ACC112 (cell line): ENCODE data around the gene MAB21L4.

ENCODE experiments used
- H2AFZ ChIP-seq: fragments of 200-600 bp; sonication (generic); one replicate; pipeline ENCODE4 v1.6.0; 2017; ENCODE audit warnings: antibody characterized with exemption, low read length; ENCODE audit not compliant: unreplicated experiment
- H3K27ac ChIP-seq: fragments of 200-600 bp; sonication (generic); 2 replicates; pipeline ENCODE4 v1.5.1; 2014; ENCODE audit warnings: low read depth, mild to moderate bottlenecking, antibody characterized with exemption, low read length, moderate library complexity
- H3K27me3 ChIP-seq: fragments of 200-600 bp; sonication (generic); 2 replicates; pipeline ENCODE4 v1.6.1; 2014; ENCODE audit warnings: mild to moderate bottlenecking, antibody characterized with exemption, low read length, moderate library complexity, mixed read lengths; ENCODE audit not compliant: insufficient read depth
- H3K36me3 ChIP-seq: fragments of 200-600 bp; sonication (generic); 2 replicates; pipeline ENCODE4 v1.6.1; 2016; ENCODE audit warnings: mild to moderate bottlenecking, antibody characterized with exemption, low read length, moderate library complexity, mixed read lengths; ENCODE audit not compliant: insufficient read depth
- H3K4me1 ChIP-seq: fragments of 200-600 bp; sonication (generic); one replicate; pipeline ENCODE4 v1.6.1; 2016; ENCODE audit warnings: low read length, mixed read lengths; ENCODE audit not compliant: insufficient read depth, unreplicated experiment, control insufficient read depth
- H3K4me3 ChIP-seq: fragments of 200-600 bp; sonication (generic); 2 replicates; pipeline ENCODE4 v1.5.1; 2014; ENCODE audit warnings: mild to moderate bottlenecking, low read depth, low read length
- H3K79me2 ChIP-seq: fragments of 200-600 bp; sonication (generic); one replicate; pipeline ENCODE4 v1.6.0; 2016; ENCODE audit warnings: low read length; ENCODE audit not compliant: control insufficient read depth, unreplicated experiment, insufficient read depth

Gene MAB21L4

DNA sequence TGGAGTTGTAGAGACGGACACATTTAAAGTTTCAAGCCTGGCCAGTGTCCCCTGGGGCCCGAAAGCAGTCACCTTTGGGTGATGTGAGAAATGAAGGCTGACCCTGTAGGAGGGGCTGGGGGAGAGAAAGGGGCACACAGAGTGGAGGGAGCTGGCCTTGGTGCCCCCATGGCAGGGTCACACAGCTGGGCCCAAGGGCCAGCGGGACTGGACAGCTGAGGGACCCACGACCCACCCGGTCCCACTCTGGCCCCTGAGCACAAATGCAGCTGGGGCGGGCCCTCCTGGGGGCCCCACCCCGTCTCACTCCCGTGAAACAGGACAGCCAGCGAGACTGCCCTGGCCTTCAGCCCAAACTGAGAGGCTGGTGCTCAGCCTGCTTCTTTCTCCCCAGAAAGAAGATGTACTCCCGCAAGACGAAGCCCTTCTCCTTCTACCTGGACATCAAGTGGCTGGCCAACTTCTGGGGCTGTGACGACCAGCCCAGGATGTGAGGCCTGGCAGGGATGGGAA lies 21.2 kb downstream of the MAB21L4 start:
- Histone ChIP-seq H3K79me2 (no peaks in the 10 kb centered on the region), H3K36me3 (no peaks in the 10 kb centered on the region), H3K4me3 (no peak overlapping the region), H3K27ac (no peak overlapping the region), H3K4me1 (no peaks in the 10 kb centered on the region), H3K27me3 (no peaks in the 10 kb centered on the region), H2AFZ (no peak overlapping the region)

DNA sequence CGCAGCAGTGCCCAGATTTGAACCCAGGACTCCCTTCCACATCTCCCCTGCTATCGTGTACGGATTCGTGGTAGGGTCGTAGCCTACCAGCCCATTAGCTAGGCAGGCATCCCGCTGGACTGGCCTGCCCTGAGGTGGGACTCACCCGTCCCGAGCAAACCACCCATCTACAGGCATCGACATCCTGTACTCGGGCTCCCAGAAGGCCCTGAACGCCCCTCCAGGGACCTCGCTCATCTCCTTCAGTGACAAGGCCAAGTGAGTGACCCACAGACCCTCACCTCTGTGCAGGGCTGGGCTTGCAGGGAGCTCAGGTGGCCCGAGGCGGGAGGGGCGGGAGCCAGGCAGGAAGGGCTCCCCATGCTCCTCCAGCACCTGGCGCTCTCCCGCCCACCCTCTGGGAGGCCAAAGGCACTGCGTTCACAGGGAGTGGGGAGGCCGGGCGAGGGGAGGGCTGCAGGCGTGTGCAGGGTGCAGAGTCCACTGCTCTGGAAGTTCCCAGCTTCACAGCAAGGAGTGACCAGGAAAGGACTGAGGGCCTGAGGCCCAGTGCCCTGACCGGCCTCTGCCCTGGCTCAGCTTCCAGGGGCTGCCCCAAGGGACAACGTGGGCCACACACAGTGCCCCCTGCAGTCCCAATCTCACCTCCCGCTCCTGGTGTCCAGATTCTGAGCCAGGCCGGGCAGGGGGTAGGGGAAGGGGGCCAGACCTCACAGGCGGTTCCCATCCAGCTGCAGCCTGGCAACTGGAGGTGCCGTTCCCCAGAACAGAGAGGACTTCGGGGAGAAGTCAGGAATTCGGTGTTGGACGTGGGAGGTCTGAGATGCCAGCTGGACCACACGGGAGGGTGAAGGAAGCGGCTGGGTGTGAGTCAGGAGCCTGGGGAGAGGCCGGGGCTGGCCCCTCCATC lies 21.9 kb downstream of the MAB21L4 start:
- Histone ChIP-seq H3K27ac (no peak overlapping the region), H2AFZ (no peak overlapping the region), H3K27me3 (no peaks in the 10 kb centered on the region), H3K4me3 (no peak overlapping the region), H3K4me1 (no peaks in the 10 kb centered on the region), H3K79me2 (no peaks in the 10 kb centered on the region), H3K36me3 (no peaks in the 10 kb centered on the region)

DNA sequence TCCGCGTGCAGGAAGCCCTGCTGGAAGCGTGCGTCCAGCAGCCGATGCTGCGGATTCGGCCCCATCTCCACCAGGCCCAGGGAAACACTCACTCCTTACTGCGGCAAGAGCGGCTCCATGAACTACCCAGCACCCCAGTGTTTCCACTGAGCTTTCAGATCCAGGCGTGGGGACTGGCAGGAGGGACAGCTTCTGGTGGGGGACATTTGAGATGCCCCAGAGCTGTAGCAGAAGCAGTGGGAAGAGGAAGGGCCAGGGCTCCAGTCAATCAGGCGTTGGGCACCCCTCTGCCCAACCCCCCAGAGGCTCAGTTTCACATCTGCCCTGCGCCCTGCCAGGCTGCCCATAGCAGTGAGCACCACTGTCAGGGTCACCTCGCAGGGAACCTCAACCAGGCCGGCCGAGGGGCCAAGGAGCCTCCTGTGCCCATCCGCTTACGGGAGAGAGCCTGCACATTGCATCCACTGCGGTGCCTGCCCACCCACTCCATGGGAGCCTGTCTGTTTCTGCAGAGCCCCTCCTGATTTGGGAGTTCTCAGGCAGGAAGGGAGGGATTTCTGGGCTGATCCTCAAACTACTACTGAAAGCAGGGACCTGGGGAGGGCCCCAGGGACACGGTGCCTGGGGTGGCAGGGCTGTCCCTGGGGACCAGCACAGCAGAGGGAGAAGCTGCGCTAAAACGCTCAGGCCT lies 22.7 kb downstream of the MAB21L4 start:
- no peak overlapping the region for H3K4me3 ChIP-seq
- H3K27ac ChIP-seq, result no peak overlapping the region
- H2AFZ ChIP-seq, result no peak overlapping the region
- H3K27me3 ChIP-seq, result no peaks in the 10 kb centered on the region
- no peaks in the 10 kb centered on the region for H3K79me2 ChIP-seq
- H3K4me1 ChIP-seq, result no peaks in the 10 kb centered on the region
- no peaks in the 10 kb centered on the region for H3K36me3 ChIP-seq

DNA sequence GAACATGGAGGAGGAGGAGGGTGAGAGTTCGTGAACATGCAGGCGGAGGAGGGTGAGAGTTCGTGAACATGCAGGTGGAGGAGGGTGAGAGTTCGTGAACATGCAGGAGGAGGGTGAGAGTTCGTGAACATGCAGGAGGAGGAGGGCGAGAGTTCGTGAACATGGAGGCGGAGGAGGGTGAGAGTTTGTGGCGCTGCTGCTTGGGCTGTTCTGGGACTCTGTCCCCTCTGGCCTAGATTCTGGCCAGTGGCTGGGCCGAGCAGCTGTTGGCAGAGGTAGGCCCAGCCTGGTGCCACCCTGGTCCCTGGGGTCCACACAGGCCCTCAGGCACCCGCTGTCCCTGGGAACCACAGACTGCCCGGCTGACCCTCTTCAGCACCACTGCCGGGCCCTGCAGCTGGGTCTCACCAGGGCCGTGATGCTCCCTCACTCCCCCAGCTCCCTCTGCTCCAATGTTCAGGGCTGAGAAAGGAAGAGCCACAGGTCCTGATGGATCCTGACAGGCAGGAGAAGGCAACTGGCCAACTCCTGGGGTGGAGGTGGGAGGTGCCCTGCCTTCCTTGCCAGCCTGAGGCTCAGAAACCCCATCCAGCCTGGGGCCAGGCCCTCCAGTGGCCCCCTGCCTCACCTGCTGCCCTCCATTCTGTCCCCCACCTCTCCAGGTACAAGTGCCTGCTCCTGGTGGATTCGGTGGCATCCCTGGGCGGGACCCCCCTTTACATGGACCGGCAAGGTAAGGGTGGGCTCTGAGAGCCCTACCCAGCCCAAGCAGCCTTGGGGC lies 23.4 kb downstream of the MAB21L4 start:
- Histone ChIP-seq H3K4me1 (no peaks in the 10 kb centered on the region), H2AFZ (no peak overlapping the region), H3K27ac (no peak overlapping the region), H3K4me3 (no peak overlapping the region), H3K79me2 (no peaks in the 10 kb centered on the region), H3K36me3 (no peaks in the 10 kb centered on the region), H3K27me3 (no peaks in the 10 kb centered on the region)

DNA sequence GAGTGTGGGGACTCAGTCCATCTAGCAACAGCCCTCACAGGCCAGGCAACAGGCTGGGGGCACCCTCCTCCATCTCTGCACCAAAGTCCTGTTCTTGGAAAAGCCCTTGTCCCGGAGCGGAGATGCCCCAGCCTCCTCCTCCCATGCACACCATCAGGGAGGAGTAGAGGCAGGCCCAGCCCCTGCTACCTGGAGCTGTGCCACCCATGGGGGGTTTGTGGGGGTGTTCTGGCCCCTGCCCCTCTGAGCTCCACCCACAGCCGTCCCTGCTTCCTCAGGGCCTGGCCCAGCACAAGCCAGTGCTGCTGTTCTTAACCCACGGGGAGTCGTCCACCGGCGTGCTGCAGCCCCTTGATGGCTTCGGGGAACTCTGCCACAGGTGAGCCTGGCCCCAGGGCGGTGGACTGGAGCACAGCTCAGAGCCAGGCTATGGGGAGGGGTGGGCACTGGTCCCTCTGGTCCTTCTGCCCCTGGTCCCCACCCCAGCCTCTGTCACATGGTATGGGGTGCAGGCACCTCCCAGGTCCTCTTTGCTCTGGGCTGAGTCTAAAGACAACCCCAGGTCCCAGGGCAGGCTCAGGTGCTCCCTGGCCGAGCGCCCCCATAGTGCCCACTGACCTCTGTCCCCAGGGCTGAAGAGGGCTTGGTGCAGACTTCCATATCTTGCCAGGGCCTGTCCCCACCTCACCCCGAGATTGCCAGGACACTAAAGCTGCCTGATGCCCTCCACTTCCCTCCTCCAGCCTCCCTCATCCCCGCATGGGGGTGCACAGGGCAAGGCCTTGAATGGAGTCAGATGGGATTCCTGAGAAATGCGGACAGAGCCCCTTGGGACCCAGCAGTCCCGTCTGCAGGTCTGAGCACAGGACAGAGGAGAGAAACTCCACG lies 24.6 kb downstream of the MAB21L4 start:
- Histone ChIP-seq H3K27ac (no peak overlapping the region), H3K79me2 (no peaks in the 10 kb centered on the region), H3K36me3 (no peaks in the 10 kb centered on the region)

DNA sequence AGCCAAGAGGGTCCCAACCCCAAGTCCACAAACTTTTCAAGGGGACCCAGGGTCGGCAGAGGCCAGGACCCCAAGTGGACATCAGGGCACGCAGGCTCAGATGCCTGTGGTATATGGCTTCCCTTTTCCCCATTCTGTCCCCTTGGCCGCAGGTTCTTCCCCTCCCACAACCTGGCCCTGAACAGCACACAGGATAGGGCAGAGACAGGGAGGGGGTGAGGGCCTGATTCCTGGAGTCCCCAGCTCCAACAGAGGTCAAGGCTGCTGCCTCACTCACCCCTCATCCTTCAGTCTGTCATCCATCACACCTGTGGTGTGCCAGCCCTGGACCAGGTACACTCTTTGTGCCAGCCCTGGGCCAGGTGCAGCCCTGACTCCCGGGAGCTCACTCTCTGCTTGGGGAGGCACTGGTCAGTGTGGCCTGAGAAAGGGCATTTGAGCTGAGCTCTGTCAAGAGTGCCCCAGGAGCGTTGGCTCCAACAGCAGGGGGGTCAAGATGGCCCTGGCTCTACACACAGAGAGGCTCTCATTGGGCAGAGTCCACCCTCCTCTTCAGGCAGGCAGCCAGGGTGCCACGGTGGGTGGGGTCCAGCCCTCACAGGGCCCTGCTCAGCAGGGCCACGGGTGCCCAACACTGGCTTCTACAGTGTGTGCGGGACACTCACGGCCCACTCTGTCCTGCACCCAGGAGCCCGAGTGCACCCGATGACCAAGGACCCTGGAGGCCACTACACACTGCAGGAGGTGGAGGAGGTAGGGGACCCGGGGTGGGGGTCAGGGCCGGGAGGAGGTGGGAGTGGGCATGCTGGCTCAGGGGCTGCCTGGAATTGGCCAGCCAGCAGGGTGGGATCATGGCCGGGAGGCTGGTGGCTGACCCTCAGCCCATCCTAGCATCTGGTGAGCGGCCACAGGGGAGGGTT lies 25.7 kb downstream of the MAB21L4 start:
- no peaks in the 10 kb centered on the region for H3K79me2 ChIP-seq
- peaks cover 9% of the 10 kb centered on the region; the same call in 1 of the 2 replicates for H3K27me3 ChIP-seq
- no peaks in the 10 kb centered on the region for H3K4me1 ChIP-seq
- H2AFZ ChIP-seq, result no peak overlapping the region
- no peak overlapping the region for H3K27ac ChIP-seq
- H3K36me3 ChIP-seq, result no peaks in the 10 kb centered on the region
- H3K4me3 ChIP-seq, result no peak overlapping the region

More for the DNA sequence above, 24.6 kb downstream of the MAB21L4 start:
- no peak overlapping the region for H2AFZ ChIP-seq
- H3K27me3 ChIP-seq, result peaks cover 6% of the 10 kb centered on the region; the same call in 1 of the 2 replicates
- H3K4me3 ChIP-seq, result no peak overlapping the region
- H3K4me1 ChIP-seq, result no peaks in the 10 kb centered on the region

DNA sequence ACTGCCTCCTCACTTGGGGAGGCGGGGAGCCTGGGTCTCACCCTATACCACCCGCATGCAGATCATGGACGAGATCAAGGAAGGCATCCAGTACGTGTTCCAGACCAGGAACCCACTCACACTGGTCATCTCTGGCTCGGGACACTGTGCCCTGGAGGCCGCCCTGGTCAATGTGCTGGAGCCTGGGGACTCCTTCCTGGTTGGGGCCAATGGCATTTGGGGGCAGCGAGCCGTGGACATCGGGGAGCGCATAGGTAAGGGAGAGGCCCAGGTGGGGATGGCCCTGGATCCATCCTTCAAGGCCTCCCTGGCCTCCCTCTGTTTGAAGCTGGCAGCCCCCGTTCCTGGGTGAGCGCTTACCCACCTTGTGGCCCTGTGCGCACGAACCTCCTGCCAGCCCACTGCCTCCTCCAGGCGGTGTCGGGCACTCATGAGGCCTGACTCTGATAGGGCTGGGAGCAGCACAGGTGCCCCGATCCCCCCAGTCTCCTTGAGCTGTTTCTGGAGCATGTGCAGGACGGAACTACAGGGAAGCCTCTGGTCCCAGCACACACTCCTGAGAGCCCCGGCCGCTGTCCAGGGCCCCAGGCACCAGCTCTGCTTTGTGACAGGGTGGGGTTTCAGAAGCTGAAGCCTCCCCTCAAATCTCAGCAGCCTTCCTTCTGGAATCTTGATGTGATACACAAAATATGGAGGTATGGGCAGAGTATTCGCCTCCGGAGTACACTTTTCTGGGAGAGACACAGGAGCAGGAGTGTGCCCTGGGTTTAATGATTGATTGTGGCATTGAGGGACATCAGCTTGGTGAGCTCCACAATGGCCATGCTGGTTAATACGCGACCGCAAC lies 26.6 kb downstream of the MAB21L4 start:
- Histone ChIP-seq H3K27ac (no peak overlapping the region), H3K27me3 (peaks cover 9% of the 10 kb centered on the region), H3K36me3 (no peaks in the 10 kb centered on the region), H3K4me3 (no peak overlapping the region), H3K79me2 (no peaks in the 10 kb centered on the region), H2AFZ (no peak overlapping the region), H3K4me1 (no peaks in the 10 kb centered on the region)

DNA sequence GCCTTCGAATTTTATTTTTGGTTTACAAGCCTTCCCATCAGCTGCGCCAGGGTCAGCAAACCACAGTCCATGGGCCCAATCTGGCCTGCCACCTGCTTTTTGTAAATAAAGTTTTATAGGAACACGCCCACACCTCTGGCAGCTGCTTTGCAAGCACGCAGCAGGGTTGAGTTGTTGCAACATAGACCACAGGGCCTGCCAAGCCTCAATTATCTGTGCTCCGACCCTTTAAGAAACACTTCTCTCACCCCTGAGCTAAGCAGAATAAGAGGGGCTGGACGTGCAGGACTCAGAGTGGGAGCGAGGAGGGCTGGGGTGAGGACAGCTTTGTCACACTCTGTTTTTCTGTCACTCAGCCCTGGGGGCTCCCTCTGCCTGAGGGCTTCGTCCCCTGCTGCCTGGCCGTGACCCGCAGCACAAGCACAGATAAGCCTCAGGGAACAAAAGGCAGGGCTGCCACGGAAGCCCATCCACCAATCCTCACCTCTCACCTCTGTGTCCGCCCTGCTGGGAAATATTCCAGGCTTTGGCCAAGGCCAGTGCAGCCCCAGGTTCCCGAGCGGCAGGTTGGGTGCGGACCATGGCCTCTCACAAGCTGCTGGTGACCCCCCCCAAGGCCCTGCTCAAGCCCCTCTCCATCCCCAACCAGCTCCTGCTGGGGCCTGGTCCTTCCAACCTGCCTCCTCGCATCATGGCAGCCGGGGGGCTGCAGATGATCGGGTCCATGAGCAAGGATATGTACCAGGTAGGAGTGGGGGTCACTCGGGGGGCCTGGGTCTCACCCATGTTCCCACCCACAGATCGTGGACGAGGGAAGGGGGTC lies 27.5 kb downstream of the MAB21L4 start, which contains the start of gene AGXT:
TSS of gene AGXT (plus strand) at position 539 of the 823 bp plus-strand sequence. CDS start at position 581, 42 bp downstream.
- H3K4me3 ChIP-seq, result no peak within 1 kb of the TSS
- peaks cover 15% of the 10 kb centered on the region for H3K27me3 ChIP-seq
- no peaks in the 10 kb centered on the region for H3K4me1 ChIP-seq
- no peak within 1 kb of the TSS for H3K27ac ChIP-seq
- H3K36me3 ChIP-seq, result no peaks in the 10 kb centered on the region
- H2AFZ ChIP-seq, result no peak within 1 kb of the TSS
- H3K79me2 ChIP-seq, result no peaks in the 10 kb centered on the region
